ENCODE data around the gene NT5DC1.

DNA sequence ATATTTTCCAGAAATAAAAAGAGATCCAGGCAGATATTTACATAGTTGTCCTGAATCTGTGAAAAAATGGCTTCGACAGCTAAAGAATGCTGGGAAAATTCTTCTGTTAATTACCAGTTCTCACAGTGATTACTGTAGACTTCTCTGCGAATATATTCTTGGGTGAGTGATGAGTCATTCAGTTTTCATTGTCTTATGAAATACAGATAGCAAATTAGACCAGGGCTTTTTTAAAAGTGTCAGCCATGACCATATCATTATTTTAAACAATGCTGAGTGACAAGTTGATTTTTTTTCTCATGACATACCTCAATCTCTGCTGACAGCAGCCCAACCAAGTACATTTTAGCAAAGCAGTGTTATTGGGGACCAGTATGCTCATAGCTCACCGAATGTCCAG is 120.4 kb downstream of the NT5DC1 start:
- TF ChIP-seq, protein P1, sequence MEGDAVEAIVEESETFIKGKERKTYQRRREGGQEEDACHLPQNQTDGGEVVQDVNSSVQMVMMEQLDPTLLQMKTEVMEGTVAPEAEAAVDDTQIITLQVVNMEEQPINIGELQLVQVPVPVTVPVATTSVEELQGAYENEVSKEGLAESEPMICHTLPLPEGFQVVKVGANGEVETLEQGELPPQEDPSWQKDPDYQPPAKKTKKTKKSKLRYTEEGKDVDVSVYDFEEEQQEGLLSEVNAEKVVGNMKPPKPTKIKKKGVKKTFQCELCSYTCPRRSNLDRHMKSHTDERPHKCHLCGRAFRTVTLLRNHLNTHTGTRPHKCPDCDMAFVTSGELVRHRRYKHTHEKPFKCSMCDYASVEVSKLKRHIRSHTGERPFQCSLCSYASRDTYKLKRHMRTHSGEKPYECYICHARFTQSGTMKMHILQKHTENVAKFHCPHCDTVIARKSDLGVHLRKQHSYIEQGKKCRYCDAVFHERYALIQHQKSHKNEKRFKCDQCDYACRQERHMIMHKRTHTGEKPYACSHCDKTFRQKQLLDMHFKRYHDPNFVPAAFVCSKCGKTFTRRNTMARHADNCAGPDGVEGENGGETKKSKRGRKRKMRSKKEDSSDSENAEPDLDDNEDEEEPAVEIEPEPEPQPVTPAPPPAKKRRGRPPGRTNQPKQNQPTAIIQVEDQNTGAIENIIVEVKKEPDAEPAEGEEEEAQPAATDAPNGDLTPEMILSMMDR (IDR thresholded peaks at IDR 0.05): no peak
- no peak for TF ChIP-seq EP300 (IDR thresholded peaks at IDR 0.05)
